ENCODE results near the gene CCNJ.
"Not testable (repeated sequence)": the region's sequence is repeated elsewhere in the genome, so short reads cannot be mapped to it uniquely, and the experiment has no call there.

DNA sequence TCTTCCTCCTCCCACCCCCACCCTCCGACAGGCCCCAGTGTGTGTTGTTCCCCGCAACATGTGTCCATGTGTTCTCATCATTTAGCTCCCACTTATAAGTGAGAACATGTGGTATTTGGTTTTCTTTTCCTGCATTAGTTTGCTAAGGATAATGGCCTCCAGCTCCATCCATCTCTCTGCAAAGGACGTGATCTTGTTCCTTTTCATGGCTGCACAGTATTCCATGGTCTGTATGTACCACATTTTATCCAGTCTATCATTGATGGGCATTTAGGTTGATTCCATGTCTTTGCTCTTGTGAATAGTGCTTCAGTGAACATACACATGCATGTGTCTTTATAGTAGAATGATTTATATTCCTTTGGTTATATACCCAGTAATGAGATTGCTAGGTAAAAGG is 4.5 kb downstream of the CCNJ start:
- TF ChIP-seq, protein P1, sequence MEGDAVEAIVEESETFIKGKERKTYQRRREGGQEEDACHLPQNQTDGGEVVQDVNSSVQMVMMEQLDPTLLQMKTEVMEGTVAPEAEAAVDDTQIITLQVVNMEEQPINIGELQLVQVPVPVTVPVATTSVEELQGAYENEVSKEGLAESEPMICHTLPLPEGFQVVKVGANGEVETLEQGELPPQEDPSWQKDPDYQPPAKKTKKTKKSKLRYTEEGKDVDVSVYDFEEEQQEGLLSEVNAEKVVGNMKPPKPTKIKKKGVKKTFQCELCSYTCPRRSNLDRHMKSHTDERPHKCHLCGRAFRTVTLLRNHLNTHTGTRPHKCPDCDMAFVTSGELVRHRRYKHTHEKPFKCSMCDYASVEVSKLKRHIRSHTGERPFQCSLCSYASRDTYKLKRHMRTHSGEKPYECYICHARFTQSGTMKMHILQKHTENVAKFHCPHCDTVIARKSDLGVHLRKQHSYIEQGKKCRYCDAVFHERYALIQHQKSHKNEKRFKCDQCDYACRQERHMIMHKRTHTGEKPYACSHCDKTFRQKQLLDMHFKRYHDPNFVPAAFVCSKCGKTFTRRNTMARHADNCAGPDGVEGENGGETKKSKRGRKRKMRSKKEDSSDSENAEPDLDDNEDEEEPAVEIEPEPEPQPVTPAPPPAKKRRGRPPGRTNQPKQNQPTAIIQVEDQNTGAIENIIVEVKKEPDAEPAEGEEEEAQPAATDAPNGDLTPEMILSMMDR (IDR thresholded peaks at IDR 0.05; ENCODE audit: borderline replicate concordance, extremely low read depth, low read length, poor library complexity, severe bottlenecking): not testable (repeated sequence)
- TF ChIP-seq EZH2 (IDR thresholded peaks at IDR 0.05; ENCODE audit: borderline replicate concordance, low read depth, low read length, severe bottlenecking): not testable (repeated sequence)

All from DND-41 (cell line).